Osteocyte (in vitro differentiated cells): ENCODE data around the gene SAMD4A. TPM values are rescaled to one million over a fixed set of nuclear protein-coding genes. Genes with fewer than 3 reads are reported as not detected.

Source experiments
- DNase-seq: peaks from one replicate; pipeline ENCODE4 v3.0.0; 2021; ENCODE audit warnings: mixed read lengths; ENCODE audit not compliant: unreplicated experiment; ENCODE audit errors: extremely low spot score
- H3K27ac Mint-ChIP-seq: one replicate; pipeline ENCODE4 v1.8.0; 2021; ENCODE audit warnings: mild to moderate bottlenecking, mixed read lengths; ENCODE audit not compliant: unreplicated experiment
- H3K27me3 Mint-ChIP-seq: one replicate; pipeline ENCODE4 v1.8.0; 2021; ENCODE audit warnings: mixed read lengths; ENCODE audit not compliant: unreplicated experiment
- H3K36me3 Mint-ChIP-seq: one replicate; pipeline ENCODE4 v1.8.0; 2021; ENCODE audit warnings: mixed read lengths; ENCODE audit not compliant: unreplicated experiment
- H3K4me1 Mint-ChIP-seq: one replicate; pipeline ENCODE4 v1.8.0; 2021; ENCODE audit warnings: mixed read lengths; ENCODE audit not compliant: unreplicated experiment
- H3K4me3 Mint-ChIP-seq: one replicate; pipeline ENCODE4 v1.8.0; 2021; ENCODE audit warnings: mild to moderate bottlenecking, moderate library complexity, mixed read lengths; ENCODE audit not compliant: unreplicated experiment
- H3K9me3 Mint-ChIP-seq: one replicate; pipeline ENCODE4 v1.8.0; 2021; ENCODE audit warnings: mixed read lengths; ENCODE audit not compliant: unreplicated experiment
- CTCF ChIP-seq: fragments of 200-600 bp; sonication (generic); IDR thresholded peaks from 2 replicates; pipeline ENCODE4 v1.5.0; 2021; ENCODE audit warnings: antibody characterized with exemption, mild to moderate bottlenecking, moderate library complexity
- total RNA-seq: library from RNA; stranded (reverse); gene quantifications from 2 replicates; pipeline ENCODE4 v1.2.1, GENCODE V29; 2021

SAMD4A gene
- total RNA-seq, 1 donor from 2014 or later = 39.1 TPM

DNA sequence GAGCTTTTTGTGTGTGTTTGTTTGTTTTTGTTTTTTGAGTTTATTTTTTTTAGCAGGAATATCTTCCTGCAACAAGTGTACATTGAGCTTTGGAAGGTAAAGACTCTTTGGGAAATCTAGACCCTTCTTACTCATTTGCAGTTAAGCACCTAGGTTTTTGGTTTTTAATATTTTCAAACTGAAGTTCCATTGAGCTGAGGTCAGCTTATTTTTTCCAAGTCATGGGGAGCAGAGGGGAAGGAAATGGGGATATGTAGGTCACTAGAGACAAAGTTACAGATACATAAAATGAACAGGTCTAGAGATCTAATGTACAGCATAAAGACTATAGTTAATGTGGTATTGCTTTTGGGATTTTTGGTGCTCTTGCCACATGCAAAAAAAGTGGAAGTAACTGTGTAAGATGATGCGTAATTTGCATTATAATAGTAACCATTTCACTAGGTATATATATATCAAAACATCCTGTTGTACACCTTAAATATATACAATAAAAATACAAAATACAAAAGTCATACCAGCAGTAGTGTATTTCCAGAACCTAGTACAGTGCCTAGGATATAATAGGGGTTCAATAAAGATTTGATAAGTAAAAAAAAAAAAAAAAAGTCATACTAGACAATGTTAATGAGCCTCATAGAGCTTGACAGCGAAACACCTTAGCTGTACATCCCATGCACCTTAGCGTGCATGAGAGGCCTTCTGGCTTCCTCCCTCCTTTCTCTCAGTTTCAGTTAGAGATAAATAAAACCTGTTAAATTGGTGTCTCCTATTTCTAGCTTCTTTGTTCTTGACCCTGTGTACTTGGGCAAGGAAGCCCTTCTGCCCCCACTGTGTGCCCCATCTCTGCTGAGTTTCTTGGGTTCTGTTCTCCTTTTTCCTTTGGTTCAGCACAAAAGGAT is 34.6 kb upstream of the SAMD4A start:
- TF ChIP-seq CTCF = no peak
- Mint-ChIP-seq H3K9me3 (no peaks in the 10 kb centered on the region), H3K4me1 (peaks cover 4% of the 10 kb centered on the region), H3K4me3 (no peak overlapping the region), H3K36me3 (peaks cover 19% of the 10 kb centered on the region), H3K27ac (no peak overlapping the region), H3K27me3 (no peaks in the 10 kb centered on the region)
- DNase-seq = no peak

GRCh38 chr14:54533100-54533499 is 33.8 kb upstream of the SAMD4A start:
- peaks cover 14% of the 10 kb centered on the region for H3K36me3 Mint-ChIP-seq
- DNase-seq = no peak
- TF ChIP-seq CTCF = no peak
- no peaks in the 10 kb centered on the region for H3K4me1 Mint-ChIP-seq
- H3K27me3 Mint-ChIP-seq = no peaks in the 10 kb centered on the region
- H3K4me3 Mint-ChIP-seq = no peak overlapping the region
- no peaks in the 10 kb centered on the region for H3K9me3 Mint-ChIP-seq
- no peak overlapping the region for H3K27ac Mint-ChIP-seq

GRCh38 chr14:54535126-54535525 is 31.8 kb upstream of the SAMD4A start:
- Mint-ChIP-seq H3K27ac (no peak overlapping the region), H3K36me3 (peaks cover 27% of the 10 kb centered on the region), H3K9me3 (no peaks in the 10 kb centered on the region), H3K27me3 (no peaks in the 10 kb centered on the region), H3K4me3 (no peak overlapping the region), H3K4me1 (no peaks in the 10 kb centered on the region)
- DNase-seq = no peak
- TF ChIP-seq CTCF = no peak

GRCh38 chr14:54535646-54536045 is 31.3 kb upstream of the SAMD4A start:
- no peak for DNase-seq
- no peak for TF ChIP-seq CTCF
- Mint-ChIP-seq H3K4me1 (no peaks in the 10 kb centered on the region), H3K27me3 (no peaks in the 10 kb centered on the region), H3K4me3 (no peak overlapping the region), H3K9me3 (no peaks in the 10 kb centered on the region), H3K36me3 (peaks cover 30% of the 10 kb centered on the region), H3K27ac (no peak overlapping the region)

DNA sequence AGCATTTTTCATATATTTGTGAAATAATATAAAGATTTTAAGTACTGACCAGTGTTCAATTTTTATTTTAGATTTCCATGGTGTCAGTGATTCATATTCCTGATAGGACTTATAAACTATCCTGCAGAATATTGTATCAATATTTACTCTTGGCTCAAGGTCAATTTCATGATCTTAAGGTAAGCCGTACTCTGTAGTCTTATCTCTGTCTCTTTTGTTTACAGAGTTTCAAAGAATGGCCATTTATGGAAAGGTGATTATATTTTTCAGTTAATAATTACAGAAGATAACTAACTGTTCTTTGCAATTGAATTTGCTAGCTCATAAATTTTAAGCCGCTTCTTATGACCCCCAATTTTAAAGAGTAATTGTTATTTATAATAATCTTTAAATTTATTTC is 29.3 kb upstream of the SAMD4A start:
- Mint-ChIP-seq H3K36me3 (peaks cover 33% of the 10 kb centered on the region), H3K4me3 (no peak overlapping the region), H3K27ac (no peak overlapping the region), H3K27me3 (no peaks in the 10 kb centered on the region), H3K9me3 (no peaks in the 10 kb centered on the region), H3K4me1 (no peaks in the 10 kb centered on the region)
- DNase-seq = no peak
- no peak for TF ChIP-seq CTCF
